NOMO-1 treated with dmso at 0.1 percent for 144 hours (cell line): Measurements from ENCODE around the gene ZNF628.

Experiments
- DNase-seq: peaks from one replicate; lab custom pipeline; 2025; ENCODE audit not compliant: unreplicated experiment; lab: John Stamatoyannopoulos, UW

ZNF628 gene

DNA sequence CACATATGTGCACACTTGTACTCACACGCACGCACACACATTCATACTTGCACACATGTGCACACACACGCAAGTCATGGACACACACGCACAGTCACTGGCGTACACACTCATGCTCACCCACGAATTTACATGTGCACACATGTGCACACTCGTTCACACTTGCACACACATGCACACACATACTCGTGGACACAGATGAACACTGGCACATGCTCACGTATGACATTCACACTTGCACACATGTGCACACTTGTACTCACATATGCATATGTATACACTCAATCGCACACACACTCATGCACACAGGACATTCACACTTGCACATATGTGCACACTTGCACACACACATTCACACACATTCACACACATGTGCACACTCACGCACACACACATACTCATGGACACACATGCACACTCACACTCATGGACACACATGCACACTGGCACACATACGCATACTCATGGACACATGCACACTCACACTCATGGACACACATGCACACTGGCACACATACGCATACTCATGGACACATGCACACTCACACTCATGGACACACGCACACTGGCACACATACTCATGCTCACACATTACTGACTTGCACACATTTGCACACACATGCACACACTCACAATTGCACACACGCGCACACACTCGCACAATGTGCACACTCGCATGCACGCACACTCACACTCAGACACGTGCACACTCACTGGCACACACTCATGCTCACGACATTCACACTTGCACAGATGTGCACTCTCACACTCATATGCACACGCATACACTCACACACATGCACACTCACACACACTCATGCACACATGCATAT lies 51.0 kb downstream of the ZNF628 start:
- no peak for DNase-seq

DNA sequence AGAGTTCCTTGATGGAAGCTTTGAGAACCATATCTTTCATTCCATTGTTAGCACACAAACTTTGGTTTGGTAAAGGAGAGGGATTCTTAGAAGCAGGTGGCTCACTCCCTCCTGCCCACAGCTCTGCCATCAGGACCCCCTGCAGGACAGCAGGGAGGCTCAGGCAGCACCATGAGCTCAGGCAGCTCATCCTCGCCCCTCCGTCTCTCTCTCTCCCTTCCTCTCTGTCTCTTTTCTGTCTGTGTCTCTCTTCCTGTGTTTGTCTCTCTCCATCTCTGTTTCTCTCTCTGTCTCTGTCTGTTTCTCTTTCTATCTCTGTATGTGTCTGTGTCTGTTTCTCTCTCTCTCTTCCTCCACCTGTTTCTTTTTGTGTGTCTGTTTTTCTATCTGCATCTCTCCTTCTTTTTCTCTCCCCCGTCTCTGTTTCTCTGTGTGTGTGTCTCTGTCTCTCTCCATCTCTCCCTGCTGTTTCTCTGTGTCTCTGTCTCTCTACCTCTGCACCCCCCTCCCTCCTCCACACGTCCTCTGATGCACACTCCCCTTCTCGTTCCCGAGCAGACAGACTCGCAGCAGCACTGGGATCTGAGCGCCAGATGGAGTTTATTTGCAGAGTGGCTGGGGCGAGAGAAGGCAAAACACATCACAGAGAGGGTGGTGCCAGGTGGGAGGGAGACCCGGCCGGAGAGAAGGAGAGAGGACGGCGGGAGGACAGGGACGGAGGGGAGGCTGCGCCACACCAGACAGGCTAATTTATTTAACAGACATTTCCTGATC lies 51.8 kb downstream of the ZNF628 start:
- DNase-seq = no peak

DNA sequence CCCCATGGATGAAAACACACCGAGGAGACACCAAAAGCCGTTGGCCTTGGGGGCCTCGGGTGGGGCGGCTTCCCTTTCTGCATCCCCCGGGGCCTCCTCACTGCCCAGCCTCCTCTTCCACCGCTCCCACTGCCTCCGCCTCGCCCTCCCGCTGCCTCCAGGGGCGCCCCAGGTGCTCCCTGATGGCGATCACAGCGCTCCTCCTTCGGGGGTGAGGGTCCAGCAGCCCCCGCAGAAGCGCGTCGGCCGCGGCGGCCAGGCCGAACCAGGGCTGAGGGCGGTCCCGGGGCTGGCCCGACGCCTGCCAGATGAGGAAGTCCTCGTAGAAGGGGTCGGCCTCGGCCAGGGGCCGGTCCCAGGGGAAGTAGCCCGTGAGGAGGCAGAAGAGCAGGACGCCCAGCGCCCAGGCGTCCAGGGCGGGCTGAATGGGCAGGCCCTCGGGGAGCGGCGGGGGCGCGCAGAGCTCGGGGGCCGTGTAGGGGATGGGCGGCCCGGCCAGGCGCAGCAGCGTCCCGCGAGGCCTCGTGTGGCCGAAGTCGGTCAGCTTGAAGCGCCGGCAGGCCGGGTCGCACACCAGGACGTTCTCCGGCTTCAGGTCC lies 53.3 kb downstream of the ZNF628 start:
- DNase-seq = no peak

DNA sequence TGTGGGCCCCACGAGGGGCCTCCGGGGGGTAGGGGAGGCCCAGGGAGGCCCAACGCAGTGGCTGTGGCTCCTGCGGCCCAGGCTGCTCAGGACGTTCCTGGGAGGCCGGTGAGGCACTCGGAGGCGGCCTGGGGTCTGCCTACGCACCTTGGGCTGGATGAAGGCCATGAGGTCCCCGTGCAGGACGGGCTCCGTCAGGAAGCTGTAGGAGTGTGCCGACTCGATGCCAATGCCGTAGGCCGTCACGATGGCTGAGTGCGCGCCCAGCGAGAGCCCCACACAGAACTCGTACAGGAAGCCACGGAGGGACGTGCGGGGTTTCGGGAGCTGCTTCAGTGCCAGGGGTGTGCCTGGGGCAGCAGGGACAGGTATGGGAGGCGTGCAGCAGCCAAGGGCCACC lies 54.6 kb downstream of the ZNF628 start:
- DNase-seq = no peak
